ENCODE data around the gene GALNT2.
A peak's percentile ranks its signal among the peaks of the same experiment; 100 is the strongest.

The GALNT2 gene

DNA sequence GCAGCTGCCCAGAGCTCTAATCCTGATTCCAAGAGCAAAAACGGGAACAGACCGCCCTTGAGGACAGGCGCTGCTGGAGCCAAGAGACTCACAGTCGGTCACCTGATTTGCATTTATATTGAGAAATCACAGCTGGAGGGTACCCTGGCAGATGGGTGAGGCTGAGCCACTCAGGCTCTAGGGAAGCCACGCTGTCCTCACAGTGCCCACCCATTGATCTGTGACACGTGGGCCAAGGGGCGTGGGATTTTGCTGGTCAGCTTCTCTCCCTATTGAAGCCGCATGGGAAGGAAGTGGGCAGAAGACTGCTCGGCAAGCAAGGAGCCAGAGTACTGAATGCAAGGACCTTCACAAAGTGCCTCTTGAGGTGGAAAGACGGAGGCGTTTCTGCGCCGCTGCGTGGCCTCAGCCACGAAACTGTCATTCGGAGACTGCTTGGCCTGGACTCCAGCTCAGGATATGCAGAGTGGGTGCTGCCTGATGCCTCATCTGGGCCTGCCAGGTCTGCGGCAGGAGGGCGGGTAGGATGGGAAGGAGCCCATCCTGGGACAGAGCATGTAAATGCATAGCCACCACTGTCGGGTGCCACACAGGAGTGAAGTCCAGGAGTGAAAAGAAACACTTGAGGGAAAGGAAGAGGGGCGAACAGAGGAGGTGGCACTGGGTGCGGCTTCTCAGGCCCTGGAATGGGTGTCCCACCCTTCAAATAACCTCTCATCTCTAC, 219.3 kb downstream of the GALNT2 start:
- Histone ChIP-seq H3K27me3 (ENCODE audit: control insufficient read depth, insufficient read depth, low read length) (no peaks in the 10 kb centered on the region), H3K9me3 (ENCODE audit: control insufficient read depth, insufficient read depth, low read length) (no peaks in the 10 kb centered on the region), H3K27ac (ENCODE audit: low read depth, low read length) (no peak overlapping the region), H3K4me3 (ENCODE audit: low read depth, low read length) (no peak overlapping the region), H3K9ac (ENCODE audit: low read depth, low read length) (no peak overlapping the region), H3K36me3 (ENCODE audit: control insufficient read depth, insufficient read depth, low read length) (no peaks in the 10 kb centered on the region), H3K4me1 (ENCODE audit: control insufficient read depth, insufficient read depth, low read length) (peaks cover 3% of the 10 kb centered on the region; the same call in 1 of the 2 replicates)

DNA sequence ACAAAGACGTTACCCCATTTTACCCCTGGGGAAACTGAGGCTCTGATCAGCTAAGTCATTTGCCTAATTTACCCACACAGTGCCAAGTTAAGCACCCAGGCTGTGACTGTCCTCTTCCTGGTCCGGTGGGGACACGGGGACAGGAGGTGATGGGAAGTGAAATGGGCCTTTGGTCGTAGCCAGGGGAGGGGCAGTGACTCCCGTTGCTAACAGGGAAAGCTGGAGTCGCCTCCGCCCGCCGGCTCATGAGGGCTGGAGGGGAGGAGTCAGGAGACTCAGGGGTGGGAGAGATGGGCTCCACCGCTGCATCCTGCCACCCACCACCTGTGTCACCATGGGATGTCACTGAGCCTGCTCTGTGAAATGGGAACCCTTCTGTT, 219.8 kb downstream of the GALNT2 start:
- no peak overlapping the region for H3K27ac ChIP-seq (ENCODE audit: low read depth, low read length)
- no peak overlapping the region for H3K9ac ChIP-seq (ENCODE audit: low read depth, low read length)
- peaks cover 3% of the 10 kb centered on the region; the same call in 1 of the 2 replicates for H3K4me1 ChIP-seq (ENCODE audit: control insufficient read depth, insufficient read depth, low read length)
- no peaks in the 10 kb centered on the region for H3K9me3 ChIP-seq (ENCODE audit: control insufficient read depth, insufficient read depth, low read length)
- H3K27me3 ChIP-seq (ENCODE audit: control insufficient read depth, insufficient read depth, low read length), result no peaks in the 10 kb centered on the region
- no peaks in the 10 kb centered on the region for H3K36me3 ChIP-seq (ENCODE audit: control insufficient read depth, insufficient read depth, low read length)
- no peak overlapping the region for H3K4me3 ChIP-seq (ENCODE audit: low read depth, low read length)

DNA sequence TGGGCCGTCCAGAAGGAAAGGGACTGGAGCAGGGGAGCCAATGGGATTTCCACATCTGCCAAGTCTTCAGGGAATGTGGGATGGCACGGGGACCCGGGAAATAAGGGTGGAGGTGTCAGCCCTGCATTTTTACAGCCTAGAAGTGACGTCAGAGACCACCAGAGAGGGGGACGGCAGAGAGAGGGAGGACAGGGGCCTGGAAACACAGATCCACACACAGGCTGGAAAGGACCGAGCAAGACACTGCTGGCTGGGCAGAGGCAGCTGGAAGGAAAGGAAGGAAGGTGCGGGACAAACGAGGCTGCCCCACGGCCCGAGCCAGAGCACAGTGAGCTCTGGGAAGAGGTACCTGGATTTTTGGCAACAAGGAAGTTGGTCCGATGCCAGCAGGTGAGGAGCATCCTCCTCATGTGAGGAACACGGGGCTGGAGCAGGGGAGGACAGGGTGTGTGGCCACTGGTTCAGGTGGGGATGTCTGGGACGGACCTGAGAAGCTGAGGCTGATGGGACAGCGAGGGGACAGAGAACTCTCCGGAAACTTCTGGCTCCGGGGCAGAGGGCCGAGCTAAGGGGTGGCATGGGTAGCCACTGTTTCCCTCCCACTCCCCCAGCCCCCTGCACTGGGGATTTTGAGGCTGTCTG, 220.8 kb downstream of the GALNT2 start:
- H3K4me3 ChIP-seq (ENCODE audit: low read depth, low read length), result no peak overlapping the region
- no peak overlapping the region for H3K27ac ChIP-seq (ENCODE audit: low read depth, low read length)
- H3K4me1 ChIP-seq (ENCODE audit: control insufficient read depth, insufficient read depth, low read length), result peaks cover 6% of the 10 kb centered on the region; the same call in 1 of the 2 replicates
- no peaks in the 10 kb centered on the region for H3K27me3 ChIP-seq (ENCODE audit: control insufficient read depth, insufficient read depth, low read length)
- no peaks in the 10 kb centered on the region for H3K36me3 ChIP-seq (ENCODE audit: control insufficient read depth, insufficient read depth, low read length)
- H3K9me3 ChIP-seq (ENCODE audit: control insufficient read depth, insufficient read depth, low read length), result no peaks in the 10 kb centered on the region
- no peak overlapping the region for H3K9ac ChIP-seq (ENCODE audit: low read depth, low read length)

DNA sequence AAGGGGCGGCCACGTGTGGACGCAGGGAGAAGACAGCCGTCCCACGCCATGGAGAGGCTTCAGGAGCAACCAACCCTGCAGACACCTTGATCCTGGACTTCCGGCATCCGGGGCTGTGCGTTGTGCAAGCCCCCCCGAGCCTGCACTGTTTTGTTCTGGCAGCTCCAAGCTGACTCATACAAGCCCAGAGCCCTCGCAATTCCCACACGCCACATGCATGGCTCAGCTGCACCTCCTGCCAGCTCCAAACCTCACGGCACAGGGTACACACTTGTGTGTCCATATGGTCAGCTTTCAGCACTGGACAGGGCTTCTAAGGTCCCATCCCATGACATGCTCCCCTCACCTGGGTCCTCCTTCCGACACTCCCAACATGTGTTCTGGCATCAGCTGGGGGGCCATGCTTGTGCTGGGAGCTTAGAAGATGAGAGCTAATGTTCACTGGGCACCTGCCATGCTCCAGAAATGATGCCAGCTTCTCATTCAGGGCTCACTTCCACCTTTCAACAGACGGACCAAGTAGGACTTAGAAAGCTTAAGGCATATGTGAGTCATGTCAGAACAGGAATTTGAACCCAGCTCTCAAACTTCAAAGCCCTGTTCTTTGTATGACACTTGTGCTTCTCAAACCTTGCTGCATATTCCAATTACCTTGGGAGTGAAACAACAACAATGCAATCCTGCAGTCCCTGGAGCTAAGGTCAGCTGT, 221.8 kb downstream of the GALNT2 start:
- no peak overlapping the region for H3K4me3 ChIP-seq (ENCODE audit: low read depth, low read length)
- H3K27me3 ChIP-seq (ENCODE audit: control insufficient read depth, insufficient read depth, low read length), result peaks cover 4% of the 10 kb centered on the region; the same call in 1 of the 2 replicates
- H3K27ac ChIP-seq (ENCODE audit: low read depth, low read length), result no peak overlapping the region
- H3K9me3 ChIP-seq (ENCODE audit: control insufficient read depth, insufficient read depth, low read length), result no peaks in the 10 kb centered on the region
- no peak overlapping the region for H3K9ac ChIP-seq (ENCODE audit: low read depth, low read length)
- no peaks in the 10 kb centered on the region for H3K36me3 ChIP-seq (ENCODE audit: control insufficient read depth, insufficient read depth, low read length)
- H3K4me1 ChIP-seq (ENCODE audit: control insufficient read depth, insufficient read depth, low read length), result peaks cover 10% of the 10 kb centered on the region; the same call in 1 of the 2 replicates

DNA sequence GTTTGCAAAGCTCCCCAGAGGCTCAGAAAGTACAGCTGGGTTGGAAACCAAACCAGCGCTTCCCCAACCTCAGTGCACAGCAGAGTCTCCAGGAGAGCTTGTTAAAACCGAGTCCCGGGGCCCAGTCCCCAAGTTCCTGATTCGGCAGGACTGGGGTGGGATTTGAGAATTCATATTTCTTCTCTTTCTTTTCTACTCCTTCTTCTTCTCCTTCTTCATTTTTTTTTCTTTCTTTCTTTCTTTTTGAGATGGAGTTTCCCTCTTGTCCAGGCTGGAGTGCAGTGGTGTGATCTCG, 222.3 kb downstream of the GALNT2 start:
- H3K4me1 ChIP-seq (ENCODE audit: control insufficient read depth, insufficient read depth, low read length), result peaks cover 10% of the 10 kb centered on the region; the same call in 1 of the 2 replicates
- H3K27ac ChIP-seq (ENCODE audit: low read depth, low read length), result no peak overlapping the region
- H3K9me3 ChIP-seq (ENCODE audit: control insufficient read depth, insufficient read depth, low read length), result no peaks in the 10 kb centered on the region
- H3K27me3 ChIP-seq (ENCODE audit: control insufficient read depth, insufficient read depth, low read length), result peaks cover 4% of the 10 kb centered on the region; the same call in 1 of the 2 replicates
- no peaks in the 10 kb centered on the region for H3K36me3 ChIP-seq (ENCODE audit: control insufficient read depth, insufficient read depth, low read length)
- no peak overlapping the region for H3K9ac ChIP-seq (ENCODE audit: low read depth, low read length)
- no peak overlapping the region for H3K4me3 ChIP-seq (ENCODE audit: low read depth, low read length)

DNA sequence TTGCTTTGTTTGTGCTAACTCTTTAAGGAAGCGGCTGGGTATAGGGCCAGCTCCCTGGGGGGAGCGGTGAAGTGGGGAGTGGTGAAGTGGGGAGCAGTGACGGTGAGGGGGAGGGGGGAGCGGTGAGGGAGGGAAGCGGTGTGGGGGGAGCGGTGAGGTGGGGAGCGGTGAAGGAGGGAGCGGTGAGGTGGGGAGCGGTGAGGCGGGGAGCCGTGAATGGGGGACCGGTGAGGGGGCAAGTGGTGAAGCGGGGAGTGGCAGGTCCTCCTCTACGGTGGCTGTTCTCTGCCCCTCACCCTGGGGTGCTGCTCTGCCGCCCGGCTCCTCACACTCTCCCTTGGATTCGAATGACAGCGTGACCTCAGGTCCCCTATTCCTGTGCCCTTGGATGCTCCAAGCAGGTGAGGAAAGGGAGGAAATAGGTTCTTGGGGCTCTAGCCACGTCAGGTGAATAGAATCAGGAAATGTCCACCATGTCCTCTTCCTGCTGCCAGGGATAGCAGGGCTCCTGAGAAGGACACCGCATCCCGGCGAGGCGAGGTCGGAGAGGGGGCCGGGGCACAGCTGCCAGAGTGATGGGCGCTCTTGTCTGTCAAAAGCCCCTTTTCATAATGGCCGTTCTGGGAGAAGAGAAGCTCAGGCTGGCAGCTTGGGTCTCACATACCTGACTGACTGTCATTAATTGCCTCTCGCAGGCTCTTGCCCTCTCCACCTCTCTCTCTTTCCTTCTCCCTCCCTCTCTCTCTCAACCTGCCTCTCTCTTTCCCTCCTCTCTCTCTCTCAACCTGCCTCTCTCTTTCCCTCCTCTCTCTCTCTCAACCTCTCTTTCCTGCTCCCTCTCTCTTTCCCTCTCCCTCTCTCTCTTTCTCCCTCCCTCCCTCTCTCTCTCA, 224.9 kb downstream of the GALNT2 start:
- H3K4me3 ChIP-seq (ENCODE audit: low read depth, low read length), result peak overlapping the region; percentile 52
- peaks cover 4% of the 10 kb centered on the region; the same call in 1 of the 2 replicates for H3K27me3 ChIP-seq (ENCODE audit: control insufficient read depth, insufficient read depth, low read length)
- no peak overlapping the region for H3K9ac ChIP-seq (ENCODE audit: low read depth, low read length)
- no peaks in the 10 kb centered on the region for H3K9me3 ChIP-seq (ENCODE audit: control insufficient read depth, insufficient read depth, low read length)
- H3K36me3 ChIP-seq (ENCODE audit: control insufficient read depth, insufficient read depth, low read length), result no peaks in the 10 kb centered on the region
- no peak overlapping the region for H3K27ac ChIP-seq (ENCODE audit: low read depth, low read length)
- H3K4me1 ChIP-seq (ENCODE audit: control insufficient read depth, insufficient read depth, low read length), result peaks cover 7% of the 10 kb centered on the region; the same call in 1 of the 2 replicates

DNA sequence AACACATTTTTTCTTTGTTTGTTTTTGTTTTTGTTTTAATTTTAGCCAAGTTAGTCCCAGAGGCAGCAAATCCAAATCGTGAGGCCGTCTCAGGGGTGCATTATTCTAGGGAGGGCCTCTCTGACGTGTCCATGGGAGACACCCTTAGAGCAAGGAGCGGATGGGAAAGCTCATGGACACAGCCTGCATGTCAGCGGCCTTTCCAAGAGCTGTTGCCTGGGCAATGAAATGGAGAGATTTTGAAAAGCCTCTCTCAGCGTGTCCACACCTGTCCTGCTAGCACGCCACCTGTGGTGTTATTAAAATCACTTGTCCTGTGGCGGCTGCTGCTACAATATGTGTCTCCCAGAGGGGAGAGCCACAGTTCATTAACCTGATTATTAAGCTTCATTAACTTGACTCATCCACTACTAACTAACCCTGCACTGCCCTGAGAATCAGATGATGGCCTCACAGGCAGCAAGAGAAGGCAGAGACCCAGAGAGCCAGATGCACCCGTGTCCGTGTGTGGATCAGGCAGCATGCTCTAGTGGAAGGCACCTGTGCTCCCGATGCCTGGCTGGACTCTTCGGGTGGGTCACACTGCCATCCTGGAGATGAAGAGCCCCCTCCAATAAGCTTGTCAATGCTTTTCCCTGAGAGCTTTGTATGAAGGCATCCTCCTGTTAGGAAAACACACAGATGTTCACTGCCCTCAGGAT, 225.8 kb downstream of the GALNT2 start:
- Histone ChIP-seq H3K36me3 (ENCODE audit: control insufficient read depth, insufficient read depth, low read length) (no peaks in the 10 kb centered on the region), H3K4me1 (ENCODE audit: control insufficient read depth, insufficient read depth, low read length) (peaks cover 7% of the 10 kb centered on the region; the same call in 1 of the 2 replicates), H3K27me3 (ENCODE audit: control insufficient read depth, insufficient read depth, low read length) (peaks cover 4% of the 10 kb centered on the region; the same call in 1 of the 2 replicates), H3K9me3 (ENCODE audit: control insufficient read depth, insufficient read depth, low read length) (no peaks in the 10 kb centered on the region), H3K27ac (ENCODE audit: low read depth, low read length) (no peak overlapping the region), H3K9ac (ENCODE audit: low read depth, low read length) (no peak overlapping the region), H3K4me3 (ENCODE audit: low read depth, low read length) (no peak overlapping the region; the same call in 1 of the 2 replicates)

DNA sequence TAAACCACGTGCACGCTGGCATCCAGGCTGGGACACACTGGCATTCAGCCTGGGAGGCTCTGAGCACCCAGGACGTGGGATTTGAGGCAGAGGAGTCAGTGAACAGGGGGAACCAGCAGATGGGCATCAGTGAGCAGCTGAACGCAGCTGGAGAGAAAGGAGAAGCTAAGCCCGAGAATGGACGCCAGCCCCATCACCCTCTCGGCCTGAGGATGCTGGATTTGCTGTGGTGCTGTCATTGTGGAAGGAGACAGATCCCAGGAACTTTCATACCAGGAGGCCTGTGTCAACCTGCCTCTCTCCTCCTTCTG, 226.3 kb downstream of the GALNT2 start:
- Histone ChIP-seq H3K4me1 (ENCODE audit: control insufficient read depth, insufficient read depth, low read length) (peaks cover 7% of the 10 kb centered on the region; the same call in 1 of the 2 replicates), H3K9me3 (ENCODE audit: control insufficient read depth, insufficient read depth, low read length) (no peaks in the 10 kb centered on the region), H3K36me3 (ENCODE audit: control insufficient read depth, insufficient read depth, low read length) (no peaks in the 10 kb centered on the region), H3K9ac (ENCODE audit: low read depth, low read length) (no peak overlapping the region), H3K27ac (ENCODE audit: low read depth, low read length) (no peak overlapping the region), H3K4me3 (ENCODE audit: low read depth, low read length) (no peak overlapping the region), H3K27me3 (ENCODE audit: control insufficient read depth, insufficient read depth, low read length) (peaks cover 4% of the 10 kb centered on the region; the same call in 1 of the 2 replicates)

DNA sequence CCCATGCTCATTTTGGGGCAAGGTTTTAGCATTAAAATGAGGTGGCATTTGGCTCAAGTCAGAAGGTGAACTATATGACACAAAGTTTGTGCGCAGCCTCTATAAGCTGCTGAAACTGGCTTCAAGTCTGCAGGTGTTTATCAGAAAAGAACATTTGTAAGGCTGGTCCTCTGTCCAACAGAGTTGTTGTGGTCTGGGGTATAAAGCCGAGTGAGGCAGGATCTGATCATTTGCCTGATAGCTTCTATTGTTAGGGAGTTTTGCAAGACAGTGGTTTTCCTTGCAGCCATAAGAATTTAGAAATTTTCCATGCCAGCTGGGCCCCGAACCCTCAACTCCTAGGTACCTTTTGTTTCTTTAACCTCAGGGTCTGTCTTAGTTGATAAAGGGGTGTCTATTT, 228.3 kb downstream of the GALNT2 start:
- Histone ChIP-seq H3K9me3 (ENCODE audit: control insufficient read depth, insufficient read depth, low read length) (no peaks in the 10 kb centered on the region), H3K9ac (ENCODE audit: low read depth, low read length) (no peak overlapping the region), H3K4me3 (ENCODE audit: low read depth, low read length) (no peak overlapping the region), H3K36me3 (ENCODE audit: control insufficient read depth, insufficient read depth, low read length) (no peaks in the 10 kb centered on the region), H3K27ac (ENCODE audit: low read depth, low read length) (no peak overlapping the region), H3K27me3 (ENCODE audit: control insufficient read depth, insufficient read depth, low read length) (peaks cover 4% of the 10 kb centered on the region; the same call in 1 of the 2 replicates), H3K4me1 (ENCODE audit: control insufficient read depth, insufficient read depth, low read length) (peaks cover 7% of the 10 kb centered on the region; the same call in 1 of the 2 replicates)
